ENCODE measurements around the gene KCNN1.
A peak's percentile ranks its signal among the peaks of the same experiment; 100 is the strongest.

Gene KCNN1

GRCh38 chr19:17922138-17922537 lies 44.8 kb upstream of the KCNN1 start:
- no peak overlapping the region for H3K4ac ChIP-seq (ENCODE audit: low read depth, low read length)
- H3K27me3 ChIP-seq (ENCODE audit: insufficient read depth, low read length): no peaks in the 10 kb centered on the region
- no peak overlapping the region for H2BK12ac ChIP-seq (ENCODE audit: low read length)
- no peak overlapping the region for H3K14ac ChIP-seq (ENCODE audit: low read length)
- no peaks in the 10 kb centered on the region for H3K79me1 ChIP-seq (ENCODE audit: low read length)
- no CpG with 5 or more reads among the region's 3 CpGs for WGBS (ENCODE audit: extremely low coverage, insufficient coverage, insufficient read length)
- H3K4me3 ChIP-seq (ENCODE audit: low read depth, low read length): no peak overlapping the region
- no peak overlapping the region for H3K18ac ChIP-seq (ENCODE audit: low read length)
- H3K36me3 ChIP-seq (ENCODE audit: control insufficient read depth in 1 of 2, insufficient read depth in 2 of 2, low read length in 2 of 2): no peaks in the 10 kb centered on the region
- H4K91ac ChIP-seq (ENCODE audit: low read depth, low read length): no peak overlapping the region
- H4K8ac ChIP-seq (ENCODE audit: low read depth, low read length): no peak overlapping the region
- no peak overlapping the region for H3K9ac ChIP-seq (ENCODE audit: low read length)
- DNase-seq: no peak
- H3K27ac ChIP-seq (ENCODE audit: low read depth, low read length): no peak overlapping the region
- H2AK5ac ChIP-seq (ENCODE audit: low read length): no peak overlapping the region
- no peak overlapping the region for H3K4me2 ChIP-seq (ENCODE audit: low read length)
- no peak overlapping the region for H2BK5ac ChIP-seq (ENCODE audit: low read depth, low read length, poor library complexity)
- no peaks in the 10 kb centered on the region for H3K4me1 ChIP-seq (ENCODE audit: control insufficient read depth in 1 of 2, insufficient read depth in 2 of 2, low read length in 2 of 2)
- no peak overlapping the region for H2BK120ac ChIP-seq (ENCODE audit: insufficient read depth, low read length, poor library complexity)
- H3K23ac ChIP-seq (ENCODE audit: low read length): no peak overlapping the region
- H3K9me3 ChIP-seq (ENCODE audit: insufficient read depth, low read depth, low read length): no peaks in the 10 kb centered on the region
- no peak overlapping the region for H4K12ac ChIP-seq (ENCODE audit: low read depth, low read length)
- no peaks in the 10 kb centered on the region for H3K79me2 ChIP-seq (ENCODE audit: control insufficient read depth, insufficient read depth, low read length, poor library complexity)
- no peak overlapping the region for H2AFZ ChIP-seq (ENCODE audit: insufficient read depth, low read length, poor library complexity)

- Histone ChIP-seq H2AFZ (ENCODE audit: insufficient read depth, low read length, poor library complexity) (no peak overlapping the region), H3K4me2 (ENCODE audit: low read length) (no peak overlapping the region), H4K12ac (ENCODE audit: low read depth, low read length) (no peak overlapping the region), H3K14ac (ENCODE audit: low read length) (no peak overlapping the region), H3K27me3 (ENCODE audit: insufficient read depth, low read length) (no peaks in the 10 kb centered on the region), H4K8ac (ENCODE audit: low read depth, low read length) (no peak overlapping the region), H3K9me3 (ENCODE audit: insufficient read depth, low read depth, low read length) (no peaks in the 10 kb centered on the region), H2BK120ac (ENCODE audit: insufficient read depth, low read length, poor library complexity) (no peak overlapping the region), H3K27ac (ENCODE audit: low read depth, low read length) (no peak overlapping the region), H2BK12ac (ENCODE audit: low read length) (no peak overlapping the region), H3K18ac (ENCODE audit: low read length) (no peak overlapping the region), H2AK5ac (ENCODE audit: low read length) (no peak overlapping the region), H3K79me2 (ENCODE audit: control insufficient read depth, insufficient read depth, low read length, poor library complexity) (no peaks in the 10 kb centered on the region), H3K4me3 (ENCODE audit: low read depth, low read length) (no peak overlapping the region), H3K79me1 (ENCODE audit: low read length) (no peaks in the 10 kb centered on the region), H3K4ac (ENCODE audit: low read depth, low read length) (no peak overlapping the region), H3K36me3 (ENCODE audit: control insufficient read depth in 1 of 2, insufficient read depth in 2 of 2, low read length in 2 of 2) (no peaks in the 10 kb centered on the region), H3K4me1 (ENCODE audit: control insufficient read depth in 1 of 2, insufficient read depth in 2 of 2, low read length in 2 of 2) (no peaks in the 10 kb centered on the region), H3K23ac (ENCODE audit: low read length) (no peak overlapping the region), H4K91ac (ENCODE audit: low read depth, low read length) (no peak overlapping the region), H3K9ac (ENCODE audit: low read length) (no peak overlapping the region), H2BK5ac (ENCODE audit: low read depth, low read length, poor library complexity) (no peak overlapping the region)
- WGBS (ENCODE audit: extremely low coverage, insufficient coverage, insufficient read length): no CpG with 5 or more reads among the region's 4 CpGs
- no peak for DNase-seq
These were observed 40.9 kb upstream of the KCNN1 start for GRCh38 chr19:17926044-17926443.

- no peak overlapping the region for H3K27ac ChIP-seq (ENCODE audit: low read depth, low read length)
- no CpG with 5 or more reads among the region's 4 CpGs for WGBS (ENCODE audit: extremely low coverage, insufficient coverage, insufficient read length)
- no peak overlapping the region for H3K4me2 ChIP-seq (ENCODE audit: low read length)
- H2AK5ac ChIP-seq (ENCODE audit: low read length): no peak overlapping the region
- no peak overlapping the region for H3K18ac ChIP-seq (ENCODE audit: low read length)
- peaks cover 9 to 14% of the 10 kb centered on the region in 2 experiments for H3K4me1 ChIP-seq (ENCODE audit: control insufficient read depth in 1 of 2, insufficient read depth in 2 of 2, low read length in 2 of 2)
- H3K4ac ChIP-seq (ENCODE audit: low read depth, low read length): no peak overlapping the region
- no peak overlapping the region for H3K14ac ChIP-seq (ENCODE audit: low read length)
- peaks cover 8% of the 10 kb centered on the region for H3K79me1 ChIP-seq (ENCODE audit: low read length)
- no peak overlapping the region for H2BK5ac ChIP-seq (ENCODE audit: low read depth, low read length, poor library complexity)
- H3K23ac ChIP-seq (ENCODE audit: low read length): no peak overlapping the region
- H4K12ac ChIP-seq (ENCODE audit: low read depth, low read length): no peak overlapping the region
- H2AFZ ChIP-seq (ENCODE audit: insufficient read depth, low read length, poor library complexity): no peak overlapping the region
- peaks cover 5% of the 10 kb centered on the region for H3K79me2 ChIP-seq (ENCODE audit: control insufficient read depth, insufficient read depth, low read length, poor library complexity)
- H3K9ac ChIP-seq (ENCODE audit: low read length): no peak overlapping the region
- H3K36me3 ChIP-seq (ENCODE audit: control insufficient read depth in 1 of 2, insufficient read depth in 2 of 2, low read length in 2 of 2): no peaks in the 10 kb centered on the region
- H2BK12ac ChIP-seq (ENCODE audit: low read length): no peak overlapping the region
- no peaks in the 10 kb centered on the region for H3K9me3 ChIP-seq (ENCODE audit: insufficient read depth, low read depth, low read length)
- H3K27me3 ChIP-seq (ENCODE audit: insufficient read depth, low read length): no peaks in the 10 kb centered on the region
- H4K8ac ChIP-seq (ENCODE audit: low read depth, low read length): no peak overlapping the region
- H4K91ac ChIP-seq (ENCODE audit: low read depth, low read length): no peak overlapping the region
- no peak overlapping the region for H3K4me3 ChIP-seq (ENCODE audit: low read depth, low read length)
- H2BK120ac ChIP-seq (ENCODE audit: insufficient read depth, low read length, poor library complexity): no peak overlapping the region
- no peak for DNase-seq
These were observed 37.9 kb upstream of the KCNN1 start for GRCh38 chr19:17929056-17929455.

- Histone ChIP-seq H3K4me2 (ENCODE audit: low read length) (peak overlapping the region; percentile 72), H3K4me1 (ENCODE audit: control insufficient read depth in 1 of 2, insufficient read depth in 2 of 2, low read length in 2 of 2) (peaks cover 9 to 14% of the 10 kb centered on the region in 2 experiments), H3K9ac (ENCODE audit: low read length) (no peak overlapping the region), H2AFZ (ENCODE audit: insufficient read depth, low read length, poor library complexity) (peak overlapping the region; percentile 80), H3K4ac (ENCODE audit: low read depth, low read length) (no peak overlapping the region), H3K14ac (ENCODE audit: low read length) (no peak overlapping the region), H3K18ac (ENCODE audit: low read length) (no peak overlapping the region), H2BK5ac (ENCODE audit: low read depth, low read length, poor library complexity) (no peak overlapping the region), H3K4me3 (ENCODE audit: low read depth, low read length) (no peak overlapping the region), H3K9me3 (ENCODE audit: insufficient read depth, low read depth, low read length) (no peaks in the 10 kb centered on the region), H2AK5ac (ENCODE audit: low read length) (no peak overlapping the region), H3K27me3 (ENCODE audit: insufficient read depth, low read length) (no peaks in the 10 kb centered on the region), H3K79me1 (ENCODE audit: low read length) (peaks cover 8% of the 10 kb centered on the region), H3K36me3 (ENCODE audit: control insufficient read depth in 1 of 2, insufficient read depth in 2 of 2, low read length in 2 of 2) (peaks cover 4 to 7% of the 10 kb centered on the region in 2 experiments), H3K27ac (ENCODE audit: low read depth, low read length) (no peak overlapping the region), H2BK120ac (ENCODE audit: insufficient read depth, low read length, poor library complexity) (no peak overlapping the region), H2BK12ac (ENCODE audit: low read length) (no peak overlapping the region), H4K12ac (ENCODE audit: low read depth, low read length) (peak overlapping the region; percentile 9), H4K8ac (ENCODE audit: low read depth, low read length) (peak overlapping the region; percentile 77), H4K91ac (ENCODE audit: low read depth, low read length) (no peak overlapping the region), H3K23ac (ENCODE audit: low read length) (no peak overlapping the region), H3K79me2 (ENCODE audit: control insufficient read depth, insufficient read depth, low read length, poor library complexity) (peaks cover 5% of the 10 kb centered on the region)
- no CpG with 5 or more reads among the region's 14 CpGs for WGBS (ENCODE audit: extremely low coverage, insufficient coverage, insufficient read length)
- DNase-seq: no peak
These were observed 35.2 kb upstream of the KCNN1 start for GRCh38 chr19:17931532-17932191.

Data from trophoblast cell (in vitro differentiated cells and primary cell).